Fibroblast of lung (primary cell): Measurements from ENCODE around the gene PPM1H.

Experiments used
- CTCF ChIP-seq, 2 donors: IDR thresholded peaks in 1 of 2; conservative IDR thresholded peaks in 1 of 2; 1 replicate in 1 of 2; 2 replicates in 1 of 2; pipeline ENCODE4 v1.5.1; 2011 to 2012; ENCODE audit warnings: low read length in 2 of 2, control low read depth in 1 of 2, inconsistent platforms in 1 of 2, low read depth in 1 of 2, mild to moderate bottlenecking in 1 of 2
- EZH2 ChIP-seq: IDR thresholded peaks from 2 replicates; pipeline ENCODE4 v1.5.1; 2012; ENCODE audit warnings: low read length, control low read depth, mild to moderate bottlenecking; ENCODE audit errors: missing control alignments

GRCh38 chr12:62657363-62657632, 277.7 kb downstream of the PPM1H start:
- TF ChIP-seq CTCF (conservative IDR thresholded peaks at IDR 0.05 in 1 of 2, IDR thresholded peaks at IDR 0.05 in 1 of 2; ENCODE audit: low read depth in 1 of 2, low read length in 2 of 2) (no peak), EZH2 (no peak)
